GM21529 (cell line): ENCODE data around the gene PDE7B.

ENCODE experiments used
- ATAC-seq: cut with Tn5 transposase; IDR thresholded peaks from one replicate; pipeline ENCODE4 v1.9.1; 2021; ENCODE audit not compliant: unreplicated experiment

The PDE7B gene

GRCh38 chr6:135851442-135852271, at the start of gene PDE7B:
TSS of gene PDE7B (plus strand) at chr6:135851701.
- ATAC-seq: peak; percentile 92

GRCh38 chr6:135801755-135802465, 49.6 kb upstream of the PDE7B start:
- ATAC-seq: no peak

GRCh38 chr6:135810486-135810885, 41.0 kb upstream of the PDE7B start:
- ATAC-seq: no peak

GRCh38 chr6:135811170-135811569, 40.3 kb upstream of the PDE7B start:
- ATAC-seq: no peak

- ATAC-seq: no peak
Observed at GRCh38 chr6:135811644-135812526, 39.6 kb upstream of the PDE7B start.

- ATAC-seq: no peak
Observed at GRCh38 chr6:135813401-135813800, 38.1 kb upstream of the PDE7B start.

GRCh38 chr6:135814043-135814442, 37.5 kb upstream of the PDE7B start:
- no peak for ATAC-seq

- ATAC-seq: no peak
Observed at GRCh38 chr6:135815216-135815615, 36.3 kb upstream of the PDE7B start.

- ATAC-seq: no peak
Observed at GRCh38 chr6:135817035-135817434, 34.5 kb upstream of the PDE7B start.

- no peak for ATAC-seq
Observed at GRCh38 chr6:135819665-135820064, 31.8 kb upstream of the PDE7B start.

GRCh38 chr6:135820340-135820739, 31.2 kb upstream of the PDE7B start:
- ATAC-seq: no peak

- ATAC-seq: no peak
Observed at GRCh38 chr6:135823851-135824250, 27.6 kb upstream of the PDE7B start.

GRCh38 chr6:135826236-135826804, 25.2 kb upstream of the PDE7B start:
- no peak for ATAC-seq

GRCh38 chr6:135828021-135828420, 23.5 kb upstream of the PDE7B start:
- no peak for ATAC-seq

- ATAC-seq: no peak
Observed at GRCh38 chr6:135830452-135830881, 21.0 kb upstream of the PDE7B start.

- ATAC-seq: no peak
Observed at GRCh38 chr6:135831016-135831415, 20.5 kb upstream of the PDE7B start.

GRCh38 chr6:135832166-135832565, 19.3 kb upstream of the PDE7B start:
- no peak for ATAC-seq

GRCh38 chr6:135833771-135834170, 17.7 kb upstream of the PDE7B start:
- no peak for ATAC-seq

- ATAC-seq: no peak
Observed at GRCh38 chr6:135837735-135838449, 13.6 kb upstream of the PDE7B start.

GRCh38 chr6:135839121-135839520, 12.4 kb upstream of the PDE7B start:
- no peak for ATAC-seq
